Activated CD8-positive, alpha-beta T cell treated with anti-CD3 and anti-CD28 coated beads for 36 hours (primary cell): ENCODE measurements around the gene CCDC92. TPM values are rescaled to one million over a fixed set of nuclear protein-coding genes. Genes with fewer than 3 reads are reported as not detected.

Experiments
- ATAC-seq: fragments of 200-7000 bp; cut with Tn5 transposase; one replicate; pipeline ENCODE4 v1.10.0; 2021; ENCODE audit warnings: mild to moderate bottlenecking, moderate library complexity
- CTCF ChIA-PET: fragments of 350-600 bp; sonication (Branson Sonifier 250); formaldehyde crosslinking; loops from one replicate; lab custom pipeline; 2021; ENCODE audit warnings: antibody characterized with exemption; lab: Charles Lee
- POLR2A ChIA-PET: fragments of 350-600 bp; sonication (Branson Sonifier 250); formaldehyde crosslinking; loops from one replicate; lab custom pipeline; 2021; ENCODE audit warnings: antibody characterized with exemption; lab: Charles Lee
- DNase-seq: peaks from one replicate; pipeline ENCODE4 v3.0.0-alpha.2; 2020
- H3K27ac Mint-ChIP-seq: one replicate; pipeline ENCODE4 v1.8.0; 2021; ENCODE audit warnings: mild to moderate bottlenecking, mixed read lengths
- H3K27me3 Mint-ChIP-seq: one replicate; pipeline ENCODE4 v1.8.0; 2021; ENCODE audit warnings: mixed read lengths
- H3K36me3 Mint-ChIP-seq: one replicate; pipeline ENCODE4 v1.8.0; 2021; ENCODE audit warnings: low read depth, mixed read lengths
- H3K4me1 Mint-ChIP-seq: one replicate; pipeline ENCODE4 v1.8.0; 2021; ENCODE audit warnings: low read depth, mixed read lengths
- H3K4me3 Mint-ChIP-seq: one replicate; pipeline ENCODE4 v1.8.0; 2021; ENCODE audit warnings: mild to moderate bottlenecking, moderate library complexity, mixed read lengths
- H3K9me3 Mint-ChIP-seq: one replicate; pipeline ENCODE4 v1.8.0; 2021; ENCODE audit warnings: mixed read lengths
- intact Hi-C: fragments of 100-400 bp; cut with micrococcal nuclease; formaldehyde crosslinking; loops from one replicate; pipeline ENCODE4 v1.10.0; 2022
- total RNA-seq, 2 experiments: library from RNA; stranded (reverse); gene quantifications; one replicate each; pipeline ENCODE4 v1.2.3, GENCODE V29; 2021
- TF ChIP-seq, protein P1 (sequence below): fragments of 200-600 bp; IDR thresholded peaks from one replicate; pipeline ENCODE4 v1.8.0; 2022; ENCODE audit warnings: antibody characterized with exemption, mild to moderate bottlenecking

Gene CCDC92
- total RNA-seq, 2 experiments from 2014 or later: 4.0 to 6.2 TPM

DNA sequence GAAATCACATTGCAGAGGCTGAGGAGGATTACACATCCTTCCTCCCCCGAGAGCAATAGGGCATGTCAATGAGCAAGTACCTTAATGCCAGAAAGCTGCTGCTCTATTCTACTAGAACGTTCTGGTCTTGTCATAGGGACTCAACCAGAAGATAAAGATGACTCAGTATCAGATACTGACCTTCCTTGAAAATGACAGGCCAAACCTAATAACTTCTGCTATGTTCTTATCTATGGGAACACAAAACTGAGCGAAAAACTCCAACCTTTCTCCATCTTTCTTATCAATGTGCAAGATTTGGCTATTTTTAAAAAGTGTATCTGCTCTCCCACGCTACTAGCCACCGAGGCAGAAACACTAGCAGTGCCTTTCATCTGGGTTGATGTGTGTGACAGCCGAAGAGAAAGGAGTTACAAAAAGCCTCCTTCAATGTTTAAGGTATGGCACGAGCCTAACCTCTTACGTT is 5.5 kb downstream of the CCDC92 start:
- Mint-ChIP-seq H3K9me3 (no peaks in the 10 kb centered on the region), H3K27me3 (no peaks in the 10 kb centered on the region), H3K36me3 (no peaks in the 10 kb centered on the region), H3K27ac (no peak overlapping the region), H3K4me1 (peaks cover 14% of the 10 kb centered on the region), H3K4me3 (no peak overlapping the region)
- TF ChIP-seq, protein P1, sequence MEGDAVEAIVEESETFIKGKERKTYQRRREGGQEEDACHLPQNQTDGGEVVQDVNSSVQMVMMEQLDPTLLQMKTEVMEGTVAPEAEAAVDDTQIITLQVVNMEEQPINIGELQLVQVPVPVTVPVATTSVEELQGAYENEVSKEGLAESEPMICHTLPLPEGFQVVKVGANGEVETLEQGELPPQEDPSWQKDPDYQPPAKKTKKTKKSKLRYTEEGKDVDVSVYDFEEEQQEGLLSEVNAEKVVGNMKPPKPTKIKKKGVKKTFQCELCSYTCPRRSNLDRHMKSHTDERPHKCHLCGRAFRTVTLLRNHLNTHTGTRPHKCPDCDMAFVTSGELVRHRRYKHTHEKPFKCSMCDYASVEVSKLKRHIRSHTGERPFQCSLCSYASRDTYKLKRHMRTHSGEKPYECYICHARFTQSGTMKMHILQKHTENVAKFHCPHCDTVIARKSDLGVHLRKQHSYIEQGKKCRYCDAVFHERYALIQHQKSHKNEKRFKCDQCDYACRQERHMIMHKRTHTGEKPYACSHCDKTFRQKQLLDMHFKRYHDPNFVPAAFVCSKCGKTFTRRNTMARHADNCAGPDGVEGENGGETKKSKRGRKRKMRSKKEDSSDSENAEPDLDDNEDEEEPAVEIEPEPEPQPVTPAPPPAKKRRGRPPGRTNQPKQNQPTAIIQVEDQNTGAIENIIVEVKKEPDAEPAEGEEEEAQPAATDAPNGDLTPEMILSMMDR: no peak
- CTCF ChIA-PET: no interaction called here
- no peak for ATAC-seq
- no peak for DNase-seq
- POLR2A ChIA-PET: interaction anchor here (1.1 kb wide), 1 partner anchor 30 kb away, joined by 3 read pairs; no protein-coding TSS in a partner anchor
- intact Hi-C loops: no loop called here

DNA sequence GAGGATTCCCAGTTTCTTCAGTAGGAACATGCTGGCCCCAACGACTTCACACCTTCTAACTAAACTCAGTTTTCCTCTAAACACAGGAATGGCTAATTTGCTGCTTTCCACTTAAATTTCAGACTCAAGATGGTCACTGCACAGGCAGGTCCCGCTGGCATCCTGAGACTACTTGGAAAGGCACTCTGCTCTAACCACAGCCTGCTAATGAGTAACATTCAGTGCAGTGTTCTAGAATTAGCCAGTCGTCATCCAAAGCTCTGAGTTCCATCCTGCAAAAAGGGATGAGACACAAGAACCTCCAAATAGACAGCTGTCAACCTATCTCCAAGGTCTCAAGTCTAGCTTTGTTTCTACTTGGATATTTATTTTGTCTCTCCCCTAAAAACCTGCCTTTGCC is 6.0 kb downstream of the CCDC92 start:
- no peak for ATAC-seq
- H3K27ac Mint-ChIP-seq: no peak overlapping the region

DNA sequence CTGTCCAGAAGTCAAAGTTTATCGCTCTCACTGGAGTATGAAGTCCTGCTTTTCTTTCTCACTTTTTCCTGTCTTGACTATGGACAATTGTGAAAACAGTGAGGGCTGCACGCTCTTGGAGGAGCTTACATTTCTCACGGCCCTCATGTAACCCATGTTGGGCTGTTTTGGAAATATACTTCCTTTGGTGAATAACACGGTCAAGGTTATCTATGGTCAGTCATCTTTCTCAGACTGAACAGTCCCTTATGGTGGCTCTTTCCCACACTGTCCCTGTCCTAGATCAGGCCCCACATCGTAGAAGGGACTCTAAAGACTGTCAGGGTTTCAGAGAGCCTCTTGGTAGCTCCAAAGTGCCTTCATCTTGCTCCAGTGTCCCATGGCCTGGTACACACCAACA is 7.2 kb downstream of the CCDC92 start:
- ATAC-seq (no peak), DNase-seq (no peak)
- Mint-ChIP-seq H3K9me3 (no peaks in the 10 kb centered on the region), H3K4me3 (no peak overlapping the region), H3K36me3 (no peaks in the 10 kb centered on the region), H3K27me3 (no peaks in the 10 kb centered on the region), H3K4me1 (peaks cover 10% of the 10 kb centered on the region), H3K27ac (no peak overlapping the region)
- POLR2A ChIA-PET: interaction anchor here (1.1 kb wide), 1 partner anchor 25 kb away, joined by 3 read pairs; no protein-coding TSS in a partner anchor
- CTCF ChIA-PET: interaction anchor here (1.0 to 1.2 kb wide), 2 partner anchors 9 to 18 kb away, joined by 3 to 4 read pairs; no protein-coding TSS in a partner anchor
- TF ChIP-seq, protein P1: no peak
- intact Hi-C loops: no loop called here

More for the DNA sequence above, 6.0 kb downstream of the CCDC92 start:
- Mint-ChIP-seq H3K9me3 (no peaks in the 10 kb centered on the region), H3K27me3 (no peaks in the 10 kb centered on the region), H3K4me1 (peaks cover 13% of the 10 kb centered on the region), H3K36me3 (no peaks in the 10 kb centered on the region), H3K4me3 (no peak overlapping the region)
- TF ChIP-seq, protein P1: no peak
- POLR2A ChIA-PET: interaction anchor here (1.1 kb wide), 1 partner anchor 29 kb away, joined by 3 read pairs; no protein-coding TSS in a partner anchor
- CTCF ChIA-PET: interaction anchor here (1.1 kb wide), 1 partner anchor 11 kb away, joined by 4 read pairs; no protein-coding TSS in a partner anchor
- no peak for DNase-seq
- intact Hi-C loops: no loop called here

DNA sequence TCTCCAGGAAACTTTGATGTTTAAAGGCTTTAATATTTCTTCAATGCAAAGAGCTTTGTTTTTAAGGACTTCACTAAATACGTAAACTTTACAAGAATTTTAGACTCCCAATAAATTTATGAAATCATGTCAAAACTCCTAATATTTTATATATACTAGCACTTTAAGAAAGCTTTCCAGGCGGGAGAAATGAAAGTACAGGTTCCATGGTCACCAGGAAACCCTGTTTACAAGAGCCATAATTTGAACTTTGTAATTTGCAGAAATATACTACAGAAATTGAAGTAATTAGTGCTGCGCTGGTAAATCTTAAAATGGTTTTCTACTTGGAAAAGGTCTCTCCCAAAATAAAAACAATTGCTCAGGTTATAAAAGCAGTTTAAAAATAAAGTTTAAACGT is 8.8 kb downstream of the CCDC92 start:
- no peak overlapping the region for H3K27ac Mint-ChIP-seq
- H3K4me1 Mint-ChIP-seq: peaks cover 3% of the 10 kb centered on the region
- TF ChIP-seq, protein P1: no peak
- POLR2A ChIA-PET: interaction anchor here (0.8 to 1.2 kb wide), 2 partner anchors 25 to 51 kb away, joined by 3 read pairs; no protein-coding TSS in a partner anchor
- intact Hi-C loops: no loop called here
- no peak overlapping the region for H3K4me3 Mint-ChIP-seq
- no peaks in the 10 kb centered on the region for H3K9me3 Mint-ChIP-seq
- H3K27me3 Mint-ChIP-seq: no peaks in the 10 kb centered on the region
- H3K36me3 Mint-ChIP-seq: no peaks in the 10 kb centered on the region
- no peak for ATAC-seq
- CTCF ChIA-PET: interaction anchor here (0.9 to 2.1 kb wide), 3 partner anchors 20 to 43 kb away, joined by 3 to 7 read pairs (median 4); no protein-coding TSS in a partner anchor
- no peak for DNase-seq

DNA sequence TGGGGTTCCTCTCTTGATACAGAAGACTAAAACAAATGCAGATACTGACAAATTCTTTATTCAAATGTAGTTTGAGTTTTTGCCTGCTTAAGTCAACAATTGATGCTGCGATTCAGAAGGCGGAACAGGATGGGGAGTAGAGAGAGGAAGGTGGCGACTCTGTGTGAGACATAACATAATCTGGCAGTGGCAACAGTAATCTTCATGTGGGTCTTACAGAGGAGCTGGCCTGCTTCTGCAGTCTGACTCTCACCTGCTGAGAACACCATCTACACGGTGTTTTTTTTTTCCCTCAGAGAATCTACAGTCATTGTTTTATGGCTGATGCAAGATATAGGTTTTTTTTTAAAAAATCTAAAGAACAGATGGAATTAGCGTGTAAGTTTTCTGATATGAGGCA is 10.1 kb downstream of the CCDC92 start:
- ChIA-PET POLR2A (interaction anchor here (1.1 to 1.2 kb wide), 2 partner anchors 9 to 54 kb away, joined by 3 to 4 read pairs; no protein-coding TSS in a partner anchor), CTCF (interaction anchor here (1.1 to 2.1 kb wide), 3 partner anchors 21 to 57 kb away, joined by 6 to 7 read pairs (median 7); no protein-coding TSS in a partner anchor)
- H3K36me3 Mint-ChIP-seq: no peaks in the 10 kb centered on the region
- no peaks in the 10 kb centered on the region for H3K27me3 Mint-ChIP-seq
- peaks cover 3% of the 10 kb centered on the region for H3K4me1 Mint-ChIP-seq
- TF ChIP-seq, protein P1: no peak
- ATAC-seq: no peak
- DNase-seq: no peak
- no peak overlapping the region for H3K4me3 Mint-ChIP-seq
- no peaks in the 10 kb centered on the region for H3K9me3 Mint-ChIP-seq
- no peak overlapping the region for H3K27ac Mint-ChIP-seq
- intact Hi-C loops: no loop called here
